GM19463 (cell line): ENCODE data around the gene PPARD.
A peak's percentile ranks its signal among the peaks of the same experiment; 100 is the strongest.

Experiments used
- ATAC-seq: cut with Tn5 transposase; IDR thresholded peaks from one replicate; pipeline ENCODE4 v1.9.1; 2021; ENCODE audit warnings: mild to moderate bottlenecking, moderate library complexity; ENCODE audit not compliant: unreplicated experiment

PPARD gene

DNA sequence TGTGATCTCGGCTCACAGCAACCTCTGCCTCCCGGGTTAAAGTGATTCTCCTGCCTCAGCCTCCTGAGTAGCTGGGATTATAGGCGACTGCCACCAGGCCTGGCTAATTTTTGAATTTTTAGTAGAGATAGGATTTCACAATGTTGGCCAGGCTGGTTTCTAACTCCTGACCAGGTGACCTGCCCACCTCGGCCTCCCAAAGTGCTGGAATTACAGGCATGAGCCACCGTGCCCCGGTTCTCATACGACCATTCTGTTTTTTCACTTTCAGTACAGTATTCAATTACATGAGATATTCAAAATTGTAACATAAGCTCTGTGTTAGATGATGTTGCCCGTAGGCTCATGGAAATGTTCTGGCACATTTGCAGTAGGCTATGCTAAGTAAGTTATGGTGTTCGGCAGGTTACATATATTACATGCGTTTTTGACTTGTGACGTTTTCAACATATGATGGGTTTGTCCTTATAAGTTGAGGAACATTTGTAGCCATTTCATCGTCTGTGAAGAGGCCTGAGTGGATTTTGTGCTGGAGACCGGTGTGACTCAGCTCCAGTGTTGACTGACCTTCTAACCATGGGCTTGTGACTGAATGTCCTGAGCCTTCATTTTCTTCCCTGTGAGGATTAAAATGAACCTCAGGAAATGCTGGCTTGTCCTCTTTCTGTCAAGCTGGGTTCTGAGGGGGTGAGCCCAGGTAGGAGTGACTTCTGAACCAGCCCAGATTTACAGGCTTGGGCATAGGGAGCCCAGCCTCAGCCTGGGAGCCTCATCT, 12.2 kb downstream of the PPARD start:
- ATAC-seq: no peak

DNA sequence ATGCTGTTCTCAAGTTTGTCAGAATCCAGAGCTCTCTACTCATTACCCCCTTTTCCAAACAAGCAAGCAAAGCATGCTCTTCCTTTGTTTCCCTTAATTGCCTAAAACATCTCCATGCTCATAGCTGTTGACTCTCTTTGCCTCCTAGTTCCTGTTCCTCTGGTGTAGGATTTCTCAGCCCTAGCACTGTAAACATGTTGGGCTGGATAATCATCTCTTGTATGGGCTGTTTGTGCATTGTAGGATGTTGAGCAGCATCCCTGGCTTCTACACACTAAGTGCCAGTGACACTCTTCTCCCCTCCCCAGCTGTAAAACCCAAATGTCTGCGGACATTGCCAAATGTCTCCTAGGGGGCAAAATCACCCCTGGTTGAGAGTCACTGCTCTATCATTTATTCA, 14.0 kb downstream of the PPARD start:
- ATAC-seq: no peak

DNA sequence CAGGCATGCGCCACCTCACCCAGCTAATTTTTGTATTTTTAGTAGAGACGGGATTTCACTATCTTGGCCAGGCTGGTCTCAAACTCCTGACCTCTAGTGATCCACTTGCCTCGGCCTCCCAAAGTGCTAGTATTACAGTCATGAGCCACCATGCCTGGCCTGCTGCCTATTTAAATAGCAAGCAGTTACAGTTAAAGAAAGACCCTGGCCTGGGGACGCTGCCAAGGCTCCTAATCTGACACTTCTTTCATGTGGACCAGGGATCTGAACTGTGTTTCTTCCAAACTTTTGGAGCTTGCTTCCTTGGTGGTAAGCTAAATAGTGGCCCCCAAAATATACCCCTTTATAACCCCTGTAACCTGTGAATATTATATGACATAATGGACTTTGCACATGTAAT, 15.3 kb downstream of the PPARD start:
- no peak for ATAC-seq

DNA sequence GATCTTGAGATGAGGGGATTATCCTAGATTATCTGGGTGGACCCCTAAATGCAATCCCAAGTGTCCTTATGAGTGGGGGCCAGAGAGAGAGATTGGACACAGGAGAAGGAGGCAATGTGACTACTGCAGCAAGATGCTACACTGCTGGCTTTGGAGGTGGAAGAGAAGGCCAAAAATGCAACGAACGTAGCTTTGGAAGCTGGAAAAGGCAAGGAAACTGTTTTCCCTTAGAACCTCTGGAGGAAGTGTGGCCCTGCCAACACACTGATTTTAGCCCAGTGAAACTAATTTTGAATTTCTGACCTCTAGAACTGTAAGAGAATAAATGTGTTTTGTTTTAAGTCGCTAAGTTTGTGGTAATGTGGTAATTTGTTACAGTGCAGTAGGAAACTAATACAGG, 15.7 kb downstream of the PPARD start:
- no peak for ATAC-seq

GRCh38 chr6:35359346-35359743, 17.0 kb downstream of the PPARD start:
- ATAC-seq: no peak

GRCh38 chr6:35359744-35360348, 17.5 kb downstream of the PPARD start:
- ATAC-seq: no peak

DNA sequence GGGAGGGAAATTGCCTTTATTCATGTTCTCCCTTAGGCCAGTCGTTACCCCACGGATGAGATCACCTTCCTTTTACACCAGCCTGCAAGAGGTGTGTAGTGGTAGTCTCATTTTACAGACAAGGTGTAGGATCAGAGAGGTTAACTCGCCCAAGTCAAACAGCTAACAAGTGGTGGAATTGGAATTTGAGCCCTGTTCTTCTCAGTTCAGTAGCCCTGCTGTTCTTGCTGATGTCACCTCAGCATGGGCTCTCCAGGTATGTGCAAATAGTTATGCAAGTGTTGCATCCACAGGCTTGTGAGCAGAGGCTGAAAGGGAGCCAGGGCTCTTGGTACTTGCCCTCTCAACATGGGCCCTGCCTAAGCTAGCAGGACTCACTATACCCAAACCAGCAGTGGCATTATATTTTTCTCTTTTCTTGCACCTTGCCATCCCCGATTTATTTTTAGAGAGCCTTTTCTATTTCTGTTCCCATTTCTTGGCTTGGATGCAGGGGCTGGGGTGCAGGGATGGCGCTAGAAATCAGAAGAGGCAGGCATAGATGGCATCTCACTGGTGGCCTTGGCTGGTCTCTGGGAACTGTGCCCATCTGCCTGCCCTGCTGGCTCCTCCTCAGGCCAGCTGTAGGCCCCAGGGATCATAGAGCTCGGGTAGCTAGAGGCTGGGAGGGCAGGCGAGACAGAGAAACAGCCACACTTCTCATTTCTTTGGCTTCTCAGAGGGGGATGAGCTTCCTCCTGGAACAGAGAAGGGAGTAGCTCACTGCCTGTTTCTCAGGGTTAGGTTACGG, 18.2 kb downstream of the PPARD start:
- no peak for ATAC-seq

- no peak for ATAC-seq
These were observed 19.8 kb downstream of the PPARD start for GRCh38 chr6:35362200-35362599.

GRCh38 chr6:35363293-35363750, 21.0 kb downstream of the PPARD start:
- ATAC-seq: no peak

DNA sequence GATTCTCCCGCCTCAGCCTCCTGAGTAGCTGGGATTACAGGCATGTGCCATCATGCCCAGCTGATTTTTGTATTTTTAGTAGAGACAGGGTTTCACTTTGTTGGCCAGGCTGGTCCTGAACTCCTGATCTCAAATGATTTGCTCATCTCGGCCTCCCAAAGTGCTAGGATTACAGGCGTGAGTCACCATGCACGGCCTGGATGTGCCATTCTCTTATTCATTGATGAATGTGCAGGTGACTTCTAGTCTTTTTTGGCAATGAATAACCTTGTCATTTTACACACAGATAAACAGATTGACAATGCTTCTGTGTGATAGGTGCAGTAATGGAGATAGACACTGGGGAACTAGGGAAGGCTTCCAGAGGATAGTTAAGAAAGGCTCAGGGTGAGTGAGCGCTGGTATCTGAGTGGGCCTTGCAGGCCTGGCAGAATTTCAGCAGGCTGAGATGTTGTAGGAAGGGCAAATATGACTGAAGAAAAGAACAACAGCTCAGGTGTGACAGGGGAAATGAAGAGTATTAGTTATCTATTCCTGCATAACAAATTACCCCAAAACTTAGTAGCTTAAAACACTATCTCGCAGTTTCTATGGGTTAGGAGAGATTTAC, 23.3 kb downstream of the PPARD start:
- ATAC-seq: no peak

GRCh38 chr6:35366204-35366596, 23.8 kb downstream of the PPARD start:
- ATAC-seq: no peak

- ATAC-seq: no peak
These were observed 25.3 kb downstream of the PPARD start for GRCh38 chr6:35367646-35368037.

DNA sequence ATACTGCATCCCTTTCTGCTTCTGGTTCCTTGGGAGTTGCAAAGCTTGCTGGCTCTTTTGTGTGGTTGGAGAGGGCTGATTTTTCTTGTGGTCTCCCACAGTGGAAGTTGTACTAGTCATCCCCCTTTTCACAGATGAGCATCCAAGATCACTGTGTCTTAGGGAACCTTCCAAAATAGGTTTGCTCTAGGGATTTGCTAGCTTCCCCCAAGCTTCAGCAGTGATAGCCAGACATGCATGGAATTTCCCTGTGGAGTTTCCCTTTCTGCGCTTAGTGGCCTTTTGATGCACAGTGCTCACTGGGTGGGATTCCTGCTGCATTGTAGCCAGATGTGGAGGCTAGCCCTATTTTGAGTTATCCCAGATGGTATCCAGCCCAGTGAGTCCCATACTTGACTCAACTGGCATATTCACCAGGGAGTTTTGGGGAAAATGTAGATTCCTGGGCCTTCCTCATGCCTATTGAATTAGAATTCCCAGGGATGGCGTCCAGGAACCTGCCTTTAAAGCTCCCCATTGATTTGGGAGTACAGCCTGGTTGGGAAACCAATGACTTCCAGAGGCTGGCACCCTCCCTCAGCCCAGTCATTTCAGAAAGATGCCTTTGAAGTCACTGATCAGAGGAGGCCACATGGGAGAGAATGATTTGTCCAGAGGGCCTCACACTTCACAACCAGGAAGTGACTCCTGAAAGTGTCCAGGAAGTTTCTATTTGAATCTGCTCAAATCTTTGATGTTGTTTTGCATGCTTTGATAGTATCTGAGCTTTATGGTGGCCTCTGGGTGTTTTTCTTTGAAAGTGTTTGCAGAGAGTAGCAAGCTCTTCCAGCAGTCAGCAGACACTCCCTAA, 25.9 kb downstream of the PPARD start:
- no peak for ATAC-seq

GRCh38 chr6:35370124-35370741, 27.9 kb downstream of the PPARD start:
- ATAC-seq: peak; percentile 57

- ATAC-seq: no peak
These were observed 28.6 kb downstream of the PPARD start for GRCh38 chr6:35370785-35371493.

DNA sequence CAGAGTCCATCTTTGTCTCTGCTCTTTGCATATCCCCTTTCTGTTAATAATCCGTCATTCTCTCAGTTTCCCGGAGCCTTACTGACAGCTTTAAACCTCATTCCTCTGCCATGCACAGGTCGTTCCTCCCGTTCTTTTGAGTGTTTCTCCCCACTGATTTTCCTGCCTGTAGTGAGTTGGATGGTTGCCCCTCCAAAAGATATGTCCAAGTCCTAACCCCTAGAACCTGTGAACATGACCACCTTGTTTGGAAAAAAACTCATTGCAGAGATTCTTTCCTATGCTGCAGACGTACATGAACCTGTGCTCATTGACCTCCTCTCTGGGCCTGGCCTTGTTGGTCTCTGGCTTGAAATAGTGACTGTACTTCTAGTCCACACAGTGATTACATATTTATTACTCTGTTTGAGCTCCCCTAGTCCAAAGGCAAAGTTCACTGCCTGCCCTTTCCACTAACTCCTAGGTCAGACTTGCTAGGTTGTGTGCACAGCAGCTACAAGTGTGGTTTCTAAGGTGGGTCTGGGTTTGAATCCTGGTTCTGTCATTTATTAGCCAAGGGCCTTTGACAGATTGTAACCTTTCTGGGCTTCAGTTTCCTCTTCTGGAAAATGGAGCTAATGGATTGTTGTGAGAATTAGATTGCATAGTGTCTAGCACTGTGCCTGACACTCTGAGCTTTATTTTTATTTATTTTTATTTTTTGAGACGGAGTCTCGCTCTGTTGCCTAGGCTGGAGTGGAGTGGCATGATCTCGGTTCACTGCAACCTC, 29.3 kb downstream of the PPARD start:
- no peak for ATAC-seq

DNA sequence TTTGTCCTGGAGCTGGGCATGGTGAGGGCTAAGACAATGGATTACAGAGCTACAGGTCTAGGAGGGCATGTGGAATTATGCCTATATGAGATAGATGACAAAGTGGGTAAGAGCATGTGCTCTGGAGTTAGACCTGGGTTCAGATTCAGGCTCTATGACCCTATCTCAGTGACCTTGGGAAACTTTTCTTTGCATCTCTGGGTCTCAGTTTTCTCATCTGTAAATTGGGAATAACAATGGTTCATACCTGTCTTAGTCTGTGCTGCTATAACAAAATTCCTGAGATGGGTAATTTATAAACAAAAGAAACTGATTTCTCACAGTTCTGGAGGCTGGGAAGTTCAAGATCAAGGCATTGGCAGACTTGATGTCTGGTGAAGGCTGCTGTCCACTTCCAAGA, 30.3 kb downstream of the PPARD start:
- no peak for ATAC-seq

GRCh38 chr6:35376281-35376680, 33.9 kb downstream of the PPARD start:
- ATAC-seq: no peak

GRCh38 chr6:35377002-35377401, 34.6 kb downstream of the PPARD start:
- no peak for ATAC-seq
